Endodermal cell (in vitro differentiated cells): ENCODE results near the gene STUM. TPM values are rescaled to one million over a fixed set of nuclear protein-coding genes. Genes with fewer than 3 reads are reported as not detected.

Experiments
- DNase-seq: peaks from one replicate; pipeline ENCODE4 v3.0.0-alpha.2; 2017
- H3K27ac ChIP-seq: 2 replicates; pipeline ENCODE4 v1.5.1; 2013; ENCODE audit warnings: mild to moderate bottlenecking, low read depth, low read length, moderate library complexity
- H3K27me3 ChIP-seq: 2 replicates; pipeline ENCODE4 v1.6.1; 2013; ENCODE audit warnings: mild to moderate bottlenecking, low read length, moderate library complexity; ENCODE audit not compliant: insufficient read depth, control insufficient read depth, poor library complexity, severe bottlenecking
- H3K36me3 ChIP-seq: 2 replicates; pipeline ENCODE4 v1.7.0; 2013; ENCODE audit warnings: mild to moderate bottlenecking, low read length, moderate library complexity; ENCODE audit not compliant: control insufficient read depth, insufficient read depth
- H3K4me1 ChIP-seq: one replicate; pipeline ENCODE4 v1.7.0; 2013; ENCODE audit warnings: low read length; ENCODE audit not compliant: control insufficient read depth, insufficient read depth
- H3K4me3 ChIP-seq: 2 replicates; pipeline ENCODE4 v1.5.1; 2013; ENCODE audit warnings: mild to moderate bottlenecking, low read length, moderate library complexity
- H3K9ac ChIP-seq: 2 replicates; pipeline ENCODE4 v1.6.1; 2013; ENCODE audit warnings: mild to moderate bottlenecking, low read length, moderate library complexity; ENCODE audit not compliant: poor library complexity, severe bottlenecking; ENCODE audit errors: extremely low read depth
- H3K9me3 ChIP-seq: 2 replicates; pipeline ENCODE4 v1.6.1; 2013; ENCODE audit warnings: mild to moderate bottlenecking, low read length, moderate library complexity; ENCODE audit not compliant: control insufficient read depth
- H3K27ac Mint-ChIP-seq: 2 replicates; pipeline ENCODE4 v1.8.0; 2020; ENCODE audit warnings: mixed read lengths
- H3K27me3 Mint-ChIP-seq: 2 replicates; pipeline ENCODE4 v1.8.0; 2021; ENCODE audit warnings: mild to moderate bottlenecking, mixed read lengths; ENCODE audit not compliant: insufficient read depth
- H3K36me3 Mint-ChIP-seq: 2 replicates; pipeline ENCODE4 v1.8.0; 2020; ENCODE audit warnings: low read depth, mixed read lengths
- H3K4me1 Mint-ChIP-seq: 2 replicates; pipeline ENCODE4 v1.8.0; 2020; ENCODE audit warnings: mixed read lengths
- H3K4me3 Mint-ChIP-seq: 2 replicates; pipeline ENCODE4 v1.8.0; 2020; ENCODE audit warnings: mild to moderate bottlenecking, moderate library complexity, mixed read lengths
- H3K9me3 Mint-ChIP-seq: 2 replicates; pipeline ENCODE4 v1.8.0; 2020; ENCODE audit warnings: mild to moderate bottlenecking, mixed read lengths
- CTCF ChIP-seq: fragments of 200-600 bp; sonication (generic); conservative IDR thresholded peaks from 2 replicates; pipeline ENCODE4 v1.5.0; 2021; ENCODE audit warnings: antibody characterized with exemption, mild to moderate bottlenecking
- WGBS, 2 experiments: methylation state at CpG; one replicate each; pipeline versions ENCODE4 v1.1.5 to v1.1.7; 2013; ENCODE audit warnings: missing lambda C conversion rate in 2 of 2, mixed read lengths in 1 of 2; ENCODE audit not compliant: insufficient coverage in 1 of 2, insufficient read length in 1 of 2; 5-methylcytosine and 5-hydroxymethylcytosine counted together
- total RNA-seq, 2 donors: library from RNA; stranded (reverse); fragmentation: NEBNext Ultra II Directional in 1 of 2; extraction: Animal tissue kit (Norgen Biotek cat#: 25700) in 1 of 2; gene quantifications; 2 replicates in 1 of 2; 3 replicates in 1 of 2; pipeline ENCODE4 v1.2.1, GENCODE V29; 2021

Gene STUM
- total RNA-seq, 2 donors from 2014 or later = 0.04 to 0.20 TPM

- 92 to 93% methylated on average over 5 to 7 of the region's 7 CpGs for WGBS, 2 experiments
- H3K27me3 Mint-ChIP-seq = peaks cover 14% of the 10 kb centered on the region
- no peaks in the 10 kb centered on the region for H3K9me3 ChIP-seq
These were observed 11.7 kb downstream of the STUM start for GRCh38 chr1:226560243-226560642.

GRCh38 chr1:226562989-226563388 is 14.4 kb downstream of the STUM start:
- no peak overlapping the region for H3K27ac ChIP-seq
- H3K27me3 ChIP-seq = peaks cover 3% of the 10 kb centered on the region
- no peak for DNase-seq
- peaks cover 4% of the 10 kb centered on the region for H3K27me3 Mint-ChIP-seq
- TF ChIP-seq CTCF = no peak
- no peak overlapping the region for H3K9ac ChIP-seq
- WGBS, 2 experiments = 89% methylated on average over 2 of the region's 2 CpGs; no CpG with 5 or more reads in 1 of the 2 experiments
- no peaks in the 10 kb centered on the region for H3K9me3 Mint-ChIP-seq
- no peaks in the 10 kb centered on the region for H3K36me3 Mint-ChIP-seq
- H3K4me1 ChIP-seq = no peaks in the 10 kb centered on the region
- H3K9me3 ChIP-seq = no peaks in the 10 kb centered on the region
- H3K4me3 ChIP-seq = no peak overlapping the region
- no peak overlapping the region for H3K27ac Mint-ChIP-seq
- no peaks in the 10 kb centered on the region for H3K36me3 ChIP-seq
- no peaks in the 10 kb centered on the region for H3K4me1 Mint-ChIP-seq
- no peak overlapping the region for H3K4me3 Mint-ChIP-seq

More at GRCh38 chr1:226560243-226560642, 11.7 kb downstream of the STUM start:
- DNase-seq = no peak
- Histone ChIP-seq H3K27ac (no peak overlapping the region), H3K36me3 (no peaks in the 10 kb centered on the region), H3K27me3 (peaks cover 14% of the 10 kb centered on the region), H3K4me1 (no peaks in the 10 kb centered on the region), H3K4me3 (no peak overlapping the region), H3K9ac (no peak overlapping the region)
- Mint-ChIP-seq H3K4me1 (no peaks in the 10 kb centered on the region), H3K9me3 (no peaks in the 10 kb centered on the region), H3K36me3 (no peaks in the 10 kb centered on the region), H3K4me3 (no peak overlapping the region), H3K27ac (no peak overlapping the region)
- no peak for TF ChIP-seq CTCF

GRCh38 chr1:226563666-226564065 is 15.1 kb downstream of the STUM start:
- no peak for DNase-seq
- Mint-ChIP-seq H3K36me3 (no peaks in the 10 kb centered on the region), H3K4me3 (no peak overlapping the region), H3K27ac (no peak overlapping the region), H3K4me1 (no peaks in the 10 kb centered on the region), H3K27me3 (peaks cover 4% of the 10 kb centered on the region), H3K9me3 (no peaks in the 10 kb centered on the region)
- Histone ChIP-seq H3K36me3 (no peaks in the 10 kb centered on the region), H3K9ac (no peak overlapping the region), H3K4me1 (no peaks in the 10 kb centered on the region), H3K9me3 (no peaks in the 10 kb centered on the region), H3K27me3 (peaks cover 3% of the 10 kb centered on the region), H3K4me3 (no peak overlapping the region), H3K27ac (no peak overlapping the region)
- WGBS, 2 experiments = 93 to 94% methylated on average over 5 to 6 of the region's 6 CpGs
- TF ChIP-seq CTCF = no peak
